ENCODE data around the gene CFAP107. TPM values are rescaled to one million over a fixed set of nuclear protein-coding genes. Genes with fewer than 3 reads are reported as not detected.

Gene CFAP107
- total RNA-seq, 1 experiment from 2014 or later, result not detected

DNA sequence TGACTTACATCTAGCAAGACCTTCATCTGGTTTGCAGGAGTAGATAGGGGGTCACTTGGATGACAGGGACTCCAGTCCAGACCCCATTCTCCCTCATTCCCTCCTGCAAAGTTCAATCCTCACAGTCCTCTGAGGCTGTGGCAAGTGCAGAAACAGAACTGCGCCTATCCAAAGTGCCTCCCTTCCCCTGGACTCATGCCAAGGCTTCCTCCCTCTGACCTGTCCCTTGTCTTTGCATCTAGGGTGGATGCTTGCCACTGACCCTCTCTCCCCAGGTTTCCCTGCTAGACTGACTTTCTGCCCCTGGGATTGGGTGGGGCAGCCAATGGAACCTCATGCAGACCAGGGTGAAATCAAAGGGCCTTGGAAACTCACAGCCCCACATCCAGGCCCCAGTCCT lies 63.9 kb downstream of the CFAP107 start:
- Histone ChIP-seq H3K4me3 (ENCODE audit: low read depth in 2 of 2, low read length in 2 of 2) (no peak overlapping the region), H3K9me3 (ENCODE audit: control insufficient read depth, insufficient read depth, low read depth, low read length) (no peaks in the 10 kb centered on the region), H3K36me3 (ENCODE audit: control insufficient read depth, insufficient read depth, low read length) (no peaks in the 10 kb centered on the region), H3K4me1 (ENCODE audit: control insufficient read depth, insufficient read depth, low read length) (no peaks in the 10 kb centered on the region), H3K27ac (ENCODE audit: low read length) (no peak overlapping the region), H3K27me3 (ENCODE audit: control insufficient read depth, insufficient read depth, low read length) (no peaks in the 10 kb centered on the region; the same call in 1 of the 2 replicates)
- in situ Hi-C loops (cut with HindIII; ENCODE audit: low pct_unique_long_range_greater_than_20kb, low sequenced_read_pairs) (no loop called here), intact Hi-C loops (cut with micrococcal nuclease; ENCODE audit: unreplicated experiment) (no loop called here)
- POLR2A ChIA-PET, result no interaction called here
- DNase-seq (ENCODE audit: low read depth, low spot score), result no peak
- TF ChIP-seq POLR2AphosphoS5 (IDR thresholded peaks at IDR 0.05; ENCODE audit: low read depth, low read length), result no peak
- TF ChIP-seq SIN3A (IDR thresholded peaks at IDR 0.05; ENCODE audit: borderline replicate concordance, insufficient read depth, low read depth, low read length), result no peak
- TF ChIP-seq, protein P1, sequence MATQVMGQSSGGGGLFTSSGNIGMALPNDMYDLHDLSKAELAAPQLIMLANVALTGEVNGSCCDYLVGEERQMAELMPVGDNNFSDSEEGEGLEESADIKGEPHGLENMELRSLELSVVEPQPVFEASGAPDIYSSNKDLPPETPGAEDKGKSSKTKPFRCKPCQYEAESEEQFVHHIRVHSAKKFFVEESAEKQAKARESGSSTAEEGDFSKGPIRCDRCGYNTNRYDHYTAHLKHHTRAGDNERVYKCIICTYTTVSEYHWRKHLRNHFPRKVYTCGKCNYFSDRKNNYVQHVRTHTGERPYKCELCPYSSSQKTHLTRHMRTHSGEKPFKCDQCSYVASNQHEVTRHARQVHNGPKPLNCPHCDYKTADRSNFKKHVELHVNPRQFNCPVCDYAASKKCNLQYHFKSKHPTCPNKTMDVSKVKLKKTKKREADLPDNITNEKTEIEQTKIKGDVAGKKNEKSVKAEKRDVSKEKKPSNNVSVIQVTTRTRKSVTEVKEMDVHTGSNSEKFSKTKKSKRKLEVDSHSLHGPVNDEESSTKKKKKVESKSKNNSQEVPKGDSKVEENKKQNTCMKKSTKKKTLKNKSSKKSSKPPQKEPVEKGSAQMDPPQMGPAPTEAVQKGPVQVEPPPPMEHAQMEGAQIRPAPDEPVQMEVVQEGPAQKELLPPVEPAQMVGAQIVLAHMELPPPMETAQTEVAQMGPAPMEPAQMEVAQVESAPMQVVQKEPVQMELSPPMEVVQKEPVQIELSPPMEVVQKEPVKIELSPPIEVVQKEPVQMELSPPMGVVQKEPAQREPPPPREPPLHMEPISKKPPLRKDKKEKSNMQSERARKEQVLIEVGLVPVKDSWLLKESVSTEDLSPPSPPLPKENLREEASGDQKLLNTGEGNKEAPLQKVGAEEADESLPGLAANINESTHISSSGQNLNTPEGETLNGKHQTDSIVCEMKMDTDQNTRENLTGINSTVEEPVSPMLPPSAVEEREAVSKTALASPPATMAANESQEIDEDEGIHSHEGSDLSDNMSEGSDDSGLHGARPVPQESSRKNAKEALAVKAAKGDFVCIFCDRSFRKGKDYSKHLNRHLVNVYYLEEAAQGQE (IDR thresholded peaks at IDR 0.05; ENCODE audit: insufficient read depth in 1 of 2, low read depth in 2 of 2, low read length in 1 of 2), result no peak
- TF ChIP-seq CTCF (IDR thresholded peaks at IDR 0.05), result no peak
- TF ChIP-seq TCF7L2 (IDR thresholded peaks at IDR 0.05; ENCODE audit: low read depth, low read length), result no peak
- ATAC-seq, result no peak
- CTCF ChIA-PET, result no interaction called here
- no TSS peak for BruUV-seq (replicated peaks)

DNA sequence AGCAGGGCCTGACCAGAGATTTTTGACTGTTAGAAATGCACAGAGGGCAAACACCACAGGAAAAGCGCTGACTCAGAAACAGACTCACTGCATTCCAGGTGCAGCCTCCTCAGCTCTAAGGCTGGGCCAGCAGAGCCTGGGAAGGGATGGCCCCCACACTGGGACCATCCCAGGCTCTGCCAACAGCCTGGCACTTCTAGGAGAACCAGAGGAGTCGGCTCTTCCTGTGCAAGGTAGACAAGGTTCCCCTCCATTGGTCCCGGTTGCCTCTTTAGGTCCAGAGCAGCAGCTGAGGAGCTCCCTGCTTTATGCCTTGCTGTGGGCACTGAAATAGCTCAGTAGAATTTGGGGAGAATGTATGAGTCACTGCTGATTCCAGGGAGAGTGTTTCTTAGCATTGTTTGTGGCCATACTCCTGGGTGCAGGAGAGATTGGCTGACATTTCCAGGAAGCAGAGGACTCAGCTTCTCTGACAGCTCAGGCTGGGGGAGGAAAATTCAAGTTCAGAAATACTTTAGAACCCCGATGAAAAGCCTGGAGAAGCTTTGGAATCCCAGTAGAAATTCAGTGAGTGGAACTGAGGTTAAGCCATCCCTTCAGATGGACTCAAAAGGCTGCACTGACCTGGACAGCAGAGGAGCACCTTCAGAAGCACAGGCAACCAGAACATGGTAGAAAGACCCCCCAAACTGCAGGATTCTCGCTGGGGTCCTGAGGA lies 64.8 kb downstream of the CFAP107 start:
- CTCF ChIA-PET, result no interaction called here
- Histone ChIP-seq H3K27me3 (ENCODE audit: control insufficient read depth, insufficient read depth, low read length) (no peaks in the 10 kb centered on the region; the same call in 1 of the 2 replicates), H3K27ac (ENCODE audit: low read length) (no peak overlapping the region), H3K4me1 (ENCODE audit: control insufficient read depth, insufficient read depth, low read length) (no peaks in the 10 kb centered on the region), H3K36me3 (ENCODE audit: control insufficient read depth, insufficient read depth, low read length) (no peaks in the 10 kb centered on the region), H3K4me3 (ENCODE audit: low read depth in 2 of 2, low read length in 2 of 2) (no peak overlapping the region), H3K9me3 (ENCODE audit: control insufficient read depth, insufficient read depth, low read depth, low read length) (no peaks in the 10 kb centered on the region)
- BruUV-seq (replicated peaks), result no TSS peak
- intact Hi-C loops (cut with micrococcal nuclease; ENCODE audit: unreplicated experiment), result no loop called here
- DNase-seq (ENCODE audit: low read depth, low spot score) (no peak), ATAC-seq (no peak)
- POLR2A ChIA-PET, result no interaction called here
- TF ChIP-seq CTCF (IDR thresholded peaks at IDR 0.05) (no peak), TCF7L2 (IDR thresholded peaks at IDR 0.05; ENCODE audit: low read depth, low read length) (no peak), SIN3A (IDR thresholded peaks at IDR 0.05; ENCODE audit: borderline replicate concordance, insufficient read depth, low read depth, low read length) (no peak), POLR2AphosphoS5 (IDR thresholded peaks at IDR 0.05; ENCODE audit: low read depth, low read length) (no peak)
- TF ChIP-seq, protein P1 (IDR thresholded peaks at IDR 0.05; ENCODE audit: insufficient read depth in 1 of 2, low read depth in 2 of 2, low read length in 1 of 2), result no peak
- in situ Hi-C loops (cut with HindIII; ENCODE audit: low pct_unique_long_range_greater_than_20kb, low sequenced_read_pairs), result no loop called here

Measured in Panc1 (cell line).